GM12892 (cell line): ENCODE measurements around the gene CDON.

Experiments used
- POLR2A ChIP-seq: IDR thresholded peaks from 2 replicates; pipeline ENCODE4 v1.6.1; 2011; ENCODE audit warnings: low read depth, low read length, control low read depth
- TAF1 ChIP-seq: IDR thresholded peaks from 2 replicates; pipeline ENCODE4 v1.6.1; 2011; ENCODE audit warnings: low read depth, mild to moderate bottlenecking, control low read depth, low read length, borderline replicate concordance

GRCh38 chr11:126008956-126009355, 53.7 kb downstream of the CDON start:
- no peak for TF ChIP-seq POLR2A
- TF ChIP-seq TAF1: no peak
